Measurements from ENCODE around the gene OR9I1. TPM values are rescaled to one million over a fixed set of nuclear protein-coding genes. Genes with fewer than 3 reads are reported as not detected.

Gene OR9I1
- polyA plus RNA-seq, 1 donor from 2014 or later = not detected

DNA sequence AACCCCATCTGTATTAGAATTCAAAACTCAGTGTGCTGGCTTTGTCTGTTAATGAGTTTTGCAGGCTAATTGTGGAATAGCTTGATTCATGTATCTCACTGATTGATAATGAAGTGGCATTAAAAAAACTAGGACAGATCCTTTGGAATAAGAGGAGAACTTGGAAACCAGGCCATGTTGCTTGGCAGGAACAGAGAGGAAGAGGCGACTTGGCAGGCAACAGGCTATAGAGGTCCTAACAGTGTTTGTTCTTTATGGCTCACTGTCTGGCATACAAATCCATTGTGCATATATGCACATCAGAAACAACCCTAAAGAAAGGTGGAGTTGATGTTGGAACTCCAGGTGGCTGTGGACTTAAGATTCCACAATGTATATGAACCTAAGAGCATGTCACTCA, 17.4 kb upstream of the OR9I1 start:
- Histone ChIP-seq H3K9me2 (ENCODE audit: insufficient read depth, low read length) (no peaks in the 10 kb centered on the region), H2AFZ (ENCODE audit: low read depth, low read length) (no peak overlapping the region), H3K36me3 (ENCODE audit: insufficient read depth, low read length) (no peaks in the 10 kb centered on the region), H3K9me3 (ENCODE audit: low read length) (no peaks in the 10 kb centered on the region), H3K4me2 (ENCODE audit: low read length) (no peak overlapping the region), H3K27me3 (ENCODE audit: insufficient read depth, low read depth, low read length) (no peaks in the 10 kb centered on the region), H4K20me1 (ENCODE audit: insufficient read depth) (no peaks in the 10 kb centered on the region), H3F3A (ENCODE audit: insufficient read depth, low read length, poor library complexity, severe bottlenecking) (no peaks in the 10 kb centered on the region), H3K9ac (ENCODE audit: low read length) (no peak overlapping the region), H3K27ac (ENCODE audit: low read length) (no peak overlapping the region), H3K4me3 (ENCODE audit: low read length) (no peak overlapping the region), H3K79me2 (replicated peaks; ENCODE audit: insufficient read depth, low read length) (no peaks in the 10 kb centered on the region)
- TF ChIP-seq MXI1 (conservative IDR thresholded peaks at IDR 0.05; ENCODE audit: poor library complexity, severe bottlenecking) = no peak
- TF ChIP-seq, protein P1, sequence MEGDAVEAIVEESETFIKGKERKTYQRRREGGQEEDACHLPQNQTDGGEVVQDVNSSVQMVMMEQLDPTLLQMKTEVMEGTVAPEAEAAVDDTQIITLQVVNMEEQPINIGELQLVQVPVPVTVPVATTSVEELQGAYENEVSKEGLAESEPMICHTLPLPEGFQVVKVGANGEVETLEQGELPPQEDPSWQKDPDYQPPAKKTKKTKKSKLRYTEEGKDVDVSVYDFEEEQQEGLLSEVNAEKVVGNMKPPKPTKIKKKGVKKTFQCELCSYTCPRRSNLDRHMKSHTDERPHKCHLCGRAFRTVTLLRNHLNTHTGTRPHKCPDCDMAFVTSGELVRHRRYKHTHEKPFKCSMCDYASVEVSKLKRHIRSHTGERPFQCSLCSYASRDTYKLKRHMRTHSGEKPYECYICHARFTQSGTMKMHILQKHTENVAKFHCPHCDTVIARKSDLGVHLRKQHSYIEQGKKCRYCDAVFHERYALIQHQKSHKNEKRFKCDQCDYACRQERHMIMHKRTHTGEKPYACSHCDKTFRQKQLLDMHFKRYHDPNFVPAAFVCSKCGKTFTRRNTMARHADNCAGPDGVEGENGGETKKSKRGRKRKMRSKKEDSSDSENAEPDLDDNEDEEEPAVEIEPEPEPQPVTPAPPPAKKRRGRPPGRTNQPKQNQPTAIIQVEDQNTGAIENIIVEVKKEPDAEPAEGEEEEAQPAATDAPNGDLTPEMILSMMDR (IDR thresholded peaks at IDR 0.05; ENCODE audit: poor library complexity, severe bottlenecking) = no peak
- TF ChIP-seq RAD21 (conservative IDR thresholded peaks at IDR 0.05) = no peak
- no peak for TF ChIP-seq POLR2AphosphoS5 (IDR thresholded peaks at IDR 0.05)
- TF ChIP-seq EP300 (conservative IDR thresholded peaks at IDR 0.05; ENCODE audit: poor library complexity, severe bottlenecking) = no peak
- TF ChIP-seq, protein P2, sequence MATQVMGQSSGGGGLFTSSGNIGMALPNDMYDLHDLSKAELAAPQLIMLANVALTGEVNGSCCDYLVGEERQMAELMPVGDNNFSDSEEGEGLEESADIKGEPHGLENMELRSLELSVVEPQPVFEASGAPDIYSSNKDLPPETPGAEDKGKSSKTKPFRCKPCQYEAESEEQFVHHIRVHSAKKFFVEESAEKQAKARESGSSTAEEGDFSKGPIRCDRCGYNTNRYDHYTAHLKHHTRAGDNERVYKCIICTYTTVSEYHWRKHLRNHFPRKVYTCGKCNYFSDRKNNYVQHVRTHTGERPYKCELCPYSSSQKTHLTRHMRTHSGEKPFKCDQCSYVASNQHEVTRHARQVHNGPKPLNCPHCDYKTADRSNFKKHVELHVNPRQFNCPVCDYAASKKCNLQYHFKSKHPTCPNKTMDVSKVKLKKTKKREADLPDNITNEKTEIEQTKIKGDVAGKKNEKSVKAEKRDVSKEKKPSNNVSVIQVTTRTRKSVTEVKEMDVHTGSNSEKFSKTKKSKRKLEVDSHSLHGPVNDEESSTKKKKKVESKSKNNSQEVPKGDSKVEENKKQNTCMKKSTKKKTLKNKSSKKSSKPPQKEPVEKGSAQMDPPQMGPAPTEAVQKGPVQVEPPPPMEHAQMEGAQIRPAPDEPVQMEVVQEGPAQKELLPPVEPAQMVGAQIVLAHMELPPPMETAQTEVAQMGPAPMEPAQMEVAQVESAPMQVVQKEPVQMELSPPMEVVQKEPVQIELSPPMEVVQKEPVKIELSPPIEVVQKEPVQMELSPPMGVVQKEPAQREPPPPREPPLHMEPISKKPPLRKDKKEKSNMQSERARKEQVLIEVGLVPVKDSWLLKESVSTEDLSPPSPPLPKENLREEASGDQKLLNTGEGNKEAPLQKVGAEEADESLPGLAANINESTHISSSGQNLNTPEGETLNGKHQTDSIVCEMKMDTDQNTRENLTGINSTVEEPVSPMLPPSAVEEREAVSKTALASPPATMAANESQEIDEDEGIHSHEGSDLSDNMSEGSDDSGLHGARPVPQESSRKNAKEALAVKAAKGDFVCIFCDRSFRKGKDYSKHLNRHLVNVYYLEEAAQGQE (IDR thresholded peaks at IDR 0.05; ENCODE audit: borderline replicate concordance) = no peak
- TF ChIP-seq TAF1 (IDR thresholded peaks at IDR 0.05; ENCODE audit: low read depth) = no peak
- no peak for TF ChIP-seq EZH2 (IDR thresholded peaks at IDR 0.05; ENCODE audit: borderline replicate concordance, insufficient read depth, low read length, poor library complexity, severe bottlenecking)
- no peak for TF ChIP-seq SMC3 (conservative IDR thresholded peaks at IDR 0.05; ENCODE audit: poor library complexity)

DNA sequence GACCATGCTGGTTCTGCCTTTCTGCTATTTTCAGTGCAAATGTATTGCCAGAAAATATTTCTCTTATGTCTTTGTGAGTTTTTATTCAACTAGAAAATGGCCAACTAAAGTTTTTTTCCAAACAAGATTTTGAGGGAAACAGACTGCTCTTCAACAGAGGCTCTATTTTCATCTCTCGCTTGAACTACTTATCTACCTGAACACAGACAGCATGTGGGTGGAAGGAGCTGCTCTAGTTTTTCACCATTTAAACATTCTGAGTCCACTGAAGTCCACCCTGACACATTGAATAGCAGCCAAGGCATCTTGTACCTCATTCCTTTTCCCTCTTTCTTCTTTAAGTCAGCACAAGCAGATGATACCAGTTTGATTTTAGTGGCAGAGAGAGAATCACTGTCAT, 9.8 kb upstream of the OR9I1 start:
- Histone ChIP-seq H3K79me2 (replicated peaks; ENCODE audit: insufficient read depth, low read length) (no peaks in the 10 kb centered on the region), H3K9me3 (ENCODE audit: low read length) (no peaks in the 10 kb centered on the region), H3K9ac (ENCODE audit: low read length) (no peak overlapping the region), H3F3A (ENCODE audit: insufficient read depth, low read length, poor library complexity, severe bottlenecking) (no peaks in the 10 kb centered on the region), H4K20me1 (ENCODE audit: insufficient read depth) (no peaks in the 10 kb centered on the region), H3K4me3 (ENCODE audit: low read length) (no peak overlapping the region), H2AFZ (ENCODE audit: low read depth, low read length) (no peak overlapping the region), H3K4me2 (ENCODE audit: low read length) (no peak overlapping the region), H3K27ac (ENCODE audit: low read length) (no peak overlapping the region), H3K27me3 (ENCODE audit: insufficient read depth, low read depth, low read length) (no peaks in the 10 kb centered on the region), H3K36me3 (ENCODE audit: insufficient read depth, low read length) (no peaks in the 10 kb centered on the region), H3K9me2 (ENCODE audit: insufficient read depth, low read length) (no peaks in the 10 kb centered on the region)
- TF ChIP-seq, protein P1 (IDR thresholded peaks at IDR 0.05; ENCODE audit: poor library complexity, severe bottlenecking) = no peak
- TF ChIP-seq, protein P2 (IDR thresholded peaks at IDR 0.05; ENCODE audit: borderline replicate concordance) = no peak
- TF ChIP-seq POLR2AphosphoS5 (IDR thresholded peaks at IDR 0.05) (no peak), EP300 (conservative IDR thresholded peaks at IDR 0.05; ENCODE audit: poor library complexity, severe bottlenecking) (no peak), RAD21 (conservative IDR thresholded peaks at IDR 0.05) (no peak), EZH2 (IDR thresholded peaks at IDR 0.05; ENCODE audit: borderline replicate concordance, insufficient read depth, low read length, poor library complexity, severe bottlenecking) (no peak)
